Ishikawa (cell line): ENCODE data around the gene EFNA3.

Experiments
- CEBPB ChIP-seq: IDR thresholded peaks from 2 replicates; pipeline ENCODE4 v1.6.1; 2012
- CREB1 ChIP-seq: IDR thresholded peaks from 2 replicates; pipeline ENCODE4 v1.6.1; 2012; ENCODE audit warnings: low read depth
- EGR1 ChIP-seq: IDR thresholded peaks from 2 replicates; pipeline ENCODE4 v1.6.1; 2012
- EP300 ChIP-seq: IDR thresholded peaks from 2 replicates; pipeline ENCODE4 v1.6.1; 2012; ENCODE audit warnings: borderline replicate concordance
- FOXM1 ChIP-seq: IDR thresholded peaks from 2 replicates; pipeline ENCODE4 v1.6.1; 2012; ENCODE audit warnings: low read depth, borderline replicate concordance
- MAX ChIP-seq: IDR thresholded peaks from 2 replicates; pipeline ENCODE4 v1.6.1; 2012
- NFIC ChIP-seq: IDR thresholded peaks from 2 replicates; pipeline ENCODE4 v1.6.1; 2012
- RAD21 ChIP-seq: IDR thresholded peaks from 2 replicates; pipeline ENCODE4 v1.6.1; 2012; ENCODE audit warnings: low read depth
- REST ChIP-seq: IDR thresholded peaks from 2 replicates; pipeline ENCODE4 v1.6.1; 2012; ENCODE audit warnings: low read depth, mild to moderate bottlenecking
- TAF1 ChIP-seq: IDR thresholded peaks from 2 replicates; pipeline ENCODE4 v1.6.1; 2012; ENCODE audit warnings: low read depth, mild to moderate bottlenecking
- TCF12 ChIP-seq: IDR thresholded peaks from 2 replicates; pipeline ENCODE4 v1.6.1; 2012; ENCODE audit warnings: low read depth
- TEAD4 ChIP-seq: IDR thresholded peaks from 2 replicates; pipeline ENCODE4 v1.6.1; 2012
- USF1 ChIP-seq: IDR thresholded peaks from 2 replicates; pipeline ENCODE4 v1.6.1; 2012
- YY1 ChIP-seq: IDR thresholded peaks from 2 replicates; pipeline ENCODE4 v1.6.1; 2012; ENCODE audit warnings: low read depth
- ZBTB7A ChIP-seq: IDR thresholded peaks from 2 replicates; pipeline ENCODE4 v1.6.1; 2012; ENCODE audit warnings: low read depth

Gene EFNA3

GRCh38 chr1:155092131-155092530, 13.5 kb downstream of the EFNA3 start:
- TF ChIP-seq ZBTB7A (no peak), EGR1 (no peak), USF1 (no peak), TAF1 (0 out of 2 replicates have a peak, but pooled peaks have one; percentile 15)

GRCh38 chr1:155092641-155093040, 14.0 kb downstream of the EFNA3 start:
- no peak for TF ChIP-seq NFIC
- no peak for TF ChIP-seq CREB1
- TF ChIP-seq FOXM1 = no peak
- no peak for TF ChIP-seq USF1
- TF ChIP-seq YY1 = no peak
- TF ChIP-seq TAF1 = no peak
- no peak for TF ChIP-seq EP300
- TF ChIP-seq ZBTB7A = no peak
- TF ChIP-seq REST = no peak
- no peak for TF ChIP-seq TEAD4
- no peak for TF ChIP-seq MAX
- TF ChIP-seq EGR1 = no peak
- no peak for TF ChIP-seq CEBPB
- TF ChIP-seq RAD21 = no peak
- TF ChIP-seq TCF12 = no peak

GRCh38 chr1:155093911-155094621, 15.4 kb downstream of the EFNA3 start:
- TF ChIP-seq NFIC (0 out of 2 replicates have a peak, but pooled peaks have one; percentile 27), REST (no peak), RAD21 (peak; percentile 67)

- no peak for TF ChIP-seq MAX
- no peak for TF ChIP-seq TCF12
- TF ChIP-seq ZBTB7A = no peak
- no peak for TF ChIP-seq CREB1
- no peak for TF ChIP-seq YY1
- TF ChIP-seq RAD21 = no peak
- TF ChIP-seq EP300 = no peak
- TF ChIP-seq REST = no peak
- TF ChIP-seq USF1 = no peak
- no peak for TF ChIP-seq EGR1
- no peak for TF ChIP-seq TEAD4
Measured at GRCh38 chr1:155094622-155094948, 15.9 kb downstream of the EFNA3 start.
